ENCODE results near the gene CAPN11.

DNA sequence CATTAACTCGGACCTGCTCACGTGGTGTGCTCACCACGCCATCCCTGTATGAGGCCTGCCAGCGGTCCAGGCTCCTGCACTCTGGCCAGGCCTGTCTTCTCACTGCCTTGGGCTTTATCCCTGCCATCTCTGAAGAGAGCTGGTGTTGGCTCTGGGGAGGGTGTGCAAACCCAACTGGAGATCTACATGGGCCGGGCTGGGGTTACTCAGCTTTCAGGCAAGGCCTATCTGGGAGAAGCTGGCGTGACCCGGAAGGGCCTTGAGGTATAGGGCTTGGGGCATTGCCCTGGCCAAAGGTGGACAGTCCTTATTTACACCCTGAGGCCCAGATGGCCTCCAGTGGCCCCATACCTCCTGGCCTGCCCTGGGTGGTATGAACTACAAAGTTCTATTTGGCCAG lies 69.8 kb downstream of the CAPN11 start:
- TF ChIP-seq CTCF (conservative IDR thresholded peaks at IDR 0.05; ENCODE audit: low read depth, low read length) (no peak), EZH2 (IDR thresholded peaks at IDR 0.05; ENCODE audit: low read length, unreplicated experiment) (no peak)
